Stimulated activated CD4-positive, alpha-beta T cell treated with anti-CD3 and anti-CD28 coated beads, Interleukin-15, amount 100 ng/mL, for 48 hours (primary cell): Measurements from ENCODE around the gene TTC8.
A peak's percentile ranks its signal among the peaks of the same experiment; 100 is the strongest.
"Not testable (repeated sequence)": the region's sequence is repeated elsewhere in the genome, so short reads cannot be mapped to it uniquely, and the experiment has no call there.

Source experiments
- DNase-seq, 2 donors: peaks; one replicate each; pipeline ENCODE4 v3.0.0-alpha.2; 2020; ENCODE audit warnings: low read depth in 2 of 2

TTC8 gene

GRCh38 chr14:88824314-88825077 lies at the start of gene TTC8:
Gene TTC8, plus strand, starts transcription at chr14:88824651. Its CDS starts 57 bp downstream, at chr14:88824708.
- peak; percentile 73 to 77 for DNase-seq

- DNase-seq: no peak
Observed at GRCh38 chr14:88775532-88775931, 48.9 kb upstream of the TTC8 start.

- DNase-seq: no peak
Observed at GRCh38 chr14:88785911-88786310, 38.5 kb upstream of the TTC8 start.

- no peak for DNase-seq
Observed at GRCh38 chr14:88786715-88787114, 37.7 kb upstream of the TTC8 start.

GRCh38 chr14:88789573-88789972 lies 34.9 kb upstream of the TTC8 start:
- not testable (repeated sequence) for DNase-seq

- DNase-seq: no peak
Observed at GRCh38 chr14:88790501-88791251, 33.8 kb upstream of the TTC8 start.

- DNase-seq: no peak
Observed at GRCh38 chr14:88791252-88791621, 33.2 kb upstream of the TTC8 start.

- DNase-seq: peak in 1 of 2 donors; percentile 3
Observed at GRCh38 chr14:88791629-88792472, 32.6 kb upstream of the TTC8 start.

GRCh38 chr14:88792473-88793258 lies 31.8 kb upstream of the TTC8 start, which contains the start of gene EML5:
Gene EML5, minus strand, starts transcription at chr14:88792953. Its CDS starts 450 bp downstream, at chr14:88792503.
- peak; percentile 71 to 75 for DNase-seq

GRCh38 chr14:88793259-88793625 lies 31.2 kb upstream of the TTC8 start:
- no peak for DNase-seq

- DNase-seq: no peak
Observed at GRCh38 chr14:88798156-88798555, 26.3 kb upstream of the TTC8 start.

GRCh38 chr14:88799522-88799921 lies 24.9 kb upstream of the TTC8 start:
- DNase-seq: no peak

GRCh38 chr14:88802596-88802995 lies 21.9 kb upstream of the TTC8 start:
- no peak for DNase-seq

GRCh38 chr14:88804035-88804434 lies 20.4 kb upstream of the TTC8 start:
- DNase-seq: no peak

GRCh38 chr14:88804477-88804876 lies 20.0 kb upstream of the TTC8 start:
- no peak for DNase-seq

- no peak for DNase-seq
Observed at GRCh38 chr14:88808359-88808758, 16.1 kb upstream of the TTC8 start.

- no peak for DNase-seq
Observed at GRCh38 chr14:88815980-88816379, 8.5 kb upstream of the TTC8 start.

- no peak for DNase-seq
Observed at GRCh38 chr14:88818018-88818417, 6.4 kb upstream of the TTC8 start.

GRCh38 chr14:88819674-88820073 lies 4.8 kb upstream of the TTC8 start:
- not testable (repeated sequence) for DNase-seq

GRCh38 chr14:88821378-88821777 lies 3.1 kb upstream of the TTC8 start:
- no peak for DNase-seq

GRCh38 chr14:88821888-88822287 lies 2.6 kb upstream of the TTC8 start:
- no peak for DNase-seq

GRCh38 chr14:88823968-88824313 lies 510 bp upstream of the TTC8 start:
- DNase-seq: no peak
